ENCODE measurements around the gene ZNF318.

DNA sequence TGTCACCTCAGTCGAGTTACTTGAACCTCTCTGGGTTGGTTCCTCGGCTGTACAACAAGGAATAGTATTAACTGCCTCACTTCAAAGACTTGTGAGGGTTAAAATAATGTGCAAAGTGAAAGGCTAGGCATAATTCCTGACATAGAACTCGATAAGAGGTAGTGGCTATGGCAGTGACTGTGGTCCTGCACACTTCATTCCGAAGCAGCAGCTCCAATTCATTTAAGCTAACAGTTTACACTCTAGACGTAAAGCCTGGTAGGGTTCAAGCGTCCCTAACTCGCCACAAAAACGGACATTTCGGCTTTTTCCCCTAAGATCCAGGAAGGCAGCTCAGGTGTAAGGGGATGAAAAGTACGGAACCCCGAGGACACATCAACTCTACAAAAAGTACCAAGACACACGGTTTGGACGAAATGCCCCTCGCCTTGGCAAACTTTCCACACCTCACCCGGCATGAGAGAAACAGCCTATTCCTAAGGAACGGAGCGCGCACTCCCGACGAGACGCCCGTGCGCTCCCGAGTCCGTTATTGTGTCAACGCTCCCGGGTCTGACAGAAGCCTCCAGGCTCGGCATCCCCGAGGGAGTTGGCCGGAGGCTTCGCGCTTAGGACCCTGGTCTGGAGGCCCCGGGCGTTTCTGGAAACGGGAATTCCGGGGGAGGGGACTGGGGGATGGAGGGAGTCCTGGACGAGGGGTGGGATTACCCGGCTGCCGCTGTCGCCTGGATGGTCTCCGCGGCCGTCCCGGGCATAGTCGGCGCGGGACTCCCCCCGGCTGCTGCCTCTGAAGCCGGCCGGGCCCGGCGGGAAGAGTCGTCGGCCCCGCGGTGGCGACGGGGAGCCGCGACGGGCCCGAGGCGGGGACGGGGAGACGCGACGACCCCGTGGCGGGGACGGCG, 937 bp downstream of the ZNF318 start:
- TF ChIP-seq POLR2AphosphoS5 (IDR thresholded peaks at IDR 0.05; ENCODE audit: low read depth, low read length) (no peak), POLR2A (IDR thresholded peaks at IDR 0.05; ENCODE audit: low read depth, low read length) (no peak)
